Measurements from ENCODE around the gene CHST7. TPM values are rescaled to one million over a fixed set of nuclear protein-coding genes. Genes with fewer than 3 reads are reported as not detected.

CHST7 gene
- polyA plus RNA-seq, 1 donor from 2014 or later = 4.9 TPM

DNA sequence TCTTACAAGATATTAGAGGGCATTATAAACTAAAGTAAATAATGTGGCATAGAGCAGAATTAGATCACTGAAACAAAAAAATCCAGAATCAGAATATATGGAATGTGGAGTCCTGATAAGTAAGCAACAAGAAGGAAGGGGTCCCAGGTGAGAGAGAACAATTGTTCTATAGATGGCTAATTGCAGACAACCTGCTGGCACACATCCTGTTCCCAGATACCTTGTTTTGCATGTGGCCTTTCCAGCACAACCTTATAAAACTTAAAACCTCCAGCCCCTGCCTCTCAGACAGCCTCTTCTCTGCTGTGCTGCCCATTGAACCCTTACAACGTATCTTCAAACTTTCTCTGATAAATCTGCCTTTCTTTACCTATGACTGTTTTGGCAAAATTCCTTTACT, 23.7 kb upstream of the CHST7 start:
- Histone ChIP-seq H3K4me2 (ENCODE audit: low read length) (no peak overlapping the region), H4K20me1 (ENCODE audit: insufficient read depth) (no peaks in the 10 kb centered on the region), H3K9me3 (ENCODE audit: low read length) (no peaks in the 10 kb centered on the region), H3K79me2 (replicated peaks; ENCODE audit: insufficient read depth, low read length) (peaks cover 14% of the 10 kb centered on the region), H3K27me3 (ENCODE audit: insufficient read depth, low read depth, low read length) (no peaks in the 10 kb centered on the region), H3K4me3 (ENCODE audit: low read length) (no peak overlapping the region), H3K9ac (ENCODE audit: low read length) (no peak overlapping the region), H2AFZ (ENCODE audit: low read depth, low read length) (no peak overlapping the region), H3K9me2 (ENCODE audit: insufficient read depth, low read length) (no peaks in the 10 kb centered on the region), H3K27ac (ENCODE audit: low read length) (no peak overlapping the region), H3K36me3 (ENCODE audit: insufficient read depth, low read length) (no peaks in the 10 kb centered on the region), H3F3A (ENCODE audit: insufficient read depth, low read length, poor library complexity, severe bottlenecking) (no peaks in the 10 kb centered on the region)
- TF ChIP-seq EZH2 (IDR thresholded peaks at IDR 0.05; ENCODE audit: borderline replicate concordance, insufficient read depth, low read length, poor library complexity, severe bottlenecking) (no peak), TAF1 (IDR thresholded peaks at IDR 0.05; ENCODE audit: low read depth) (no peak), EP300 (conservative IDR thresholded peaks at IDR 0.05; ENCODE audit: poor library complexity, severe bottlenecking) (no peak)

DNA sequence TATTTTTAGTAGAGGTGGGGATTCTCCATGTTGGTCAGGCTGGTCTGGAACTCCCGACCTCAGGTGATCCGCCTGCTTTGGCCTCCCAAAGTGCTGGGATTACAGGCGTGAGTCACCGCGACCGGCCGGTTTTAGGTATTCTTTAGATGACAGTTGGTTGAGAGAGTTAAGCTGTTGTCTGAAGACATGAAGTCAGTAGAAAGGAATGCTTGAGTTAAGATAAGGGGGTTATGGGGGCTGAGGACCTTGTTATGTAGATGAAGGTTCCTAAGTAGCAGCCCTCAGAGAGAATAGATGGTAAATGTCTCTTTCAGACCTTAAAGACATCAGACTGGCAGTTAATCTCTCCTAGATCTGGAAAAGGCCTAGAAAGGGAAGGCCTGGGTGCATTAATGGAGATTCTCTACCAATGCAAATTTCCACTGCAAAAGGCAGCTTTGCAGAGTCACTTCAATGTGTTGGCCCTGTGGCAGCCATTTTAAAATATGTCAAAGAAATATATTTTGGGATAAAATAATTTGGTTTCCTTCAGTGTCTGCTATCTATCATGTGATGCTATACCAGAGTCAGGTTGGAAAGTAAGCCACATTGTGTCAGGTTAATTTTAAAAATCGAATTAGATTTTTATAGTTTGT, 22.0 kb upstream of the CHST7 start:
- no peak overlapping the region for H3K27ac ChIP-seq (ENCODE audit: low read length)
- no peak overlapping the region for H3K4me3 ChIP-seq (ENCODE audit: low read length)

DNA sequence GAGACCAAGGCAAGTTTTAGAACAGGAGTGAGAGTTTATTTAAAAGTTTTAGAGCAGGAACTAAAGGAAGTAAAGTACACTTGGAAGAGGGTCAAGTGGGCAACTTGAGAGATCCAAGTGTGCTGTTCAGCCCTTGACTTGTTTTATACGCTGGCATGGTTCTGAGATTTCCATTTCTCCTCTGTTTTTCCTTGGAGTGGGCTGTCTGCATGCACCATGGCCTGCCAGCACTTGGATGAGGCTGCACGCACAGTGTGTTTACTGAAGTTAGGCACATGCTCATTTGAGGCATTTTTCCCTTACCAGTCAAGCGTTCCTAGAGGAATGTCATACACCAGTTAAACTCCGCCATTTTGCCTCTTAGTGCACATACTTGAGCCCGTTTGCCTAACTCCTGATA, 19.6 kb upstream of the CHST7 start:
- Histone ChIP-seq H3F3A (ENCODE audit: insufficient read depth, low read length, poor library complexity, severe bottlenecking) (no peaks in the 10 kb centered on the region), H3K27ac (ENCODE audit: low read length) (no peak overlapping the region), H4K20me1 (ENCODE audit: insufficient read depth) (no peaks in the 10 kb centered on the region), H3K9me2 (ENCODE audit: insufficient read depth, low read length) (no peaks in the 10 kb centered on the region), H3K79me2 (replicated peaks; ENCODE audit: insufficient read depth, low read length) (no peaks in the 10 kb centered on the region), H3K4me2 (ENCODE audit: low read length) (no peak overlapping the region), H3K9ac (ENCODE audit: low read length) (no peak overlapping the region), H3K4me3 (ENCODE audit: low read length) (no peak overlapping the region), H3K36me3 (ENCODE audit: insufficient read depth, low read length) (no peaks in the 10 kb centered on the region), H3K9me3 (ENCODE audit: low read length) (no peaks in the 10 kb centered on the region), H3K27me3 (ENCODE audit: insufficient read depth, low read depth, low read length) (no peaks in the 10 kb centered on the region), H2AFZ (ENCODE audit: low read depth, low read length) (no peak overlapping the region)
- TF ChIP-seq SMC3 (conservative IDR thresholded peaks at IDR 0.05; ENCODE audit: poor library complexity) = no peak
- no peak for TF ChIP-seq POLR2AphosphoS5 (IDR thresholded peaks at IDR 0.05)
- TF ChIP-seq TAF1 (IDR thresholded peaks at IDR 0.05; ENCODE audit: low read depth) = no peak
- TF ChIP-seq RAD21 (conservative IDR thresholded peaks at IDR 0.05) = no peak
- TF ChIP-seq EP300 (conservative IDR thresholded peaks at IDR 0.05; ENCODE audit: poor library complexity, severe bottlenecking) = no peak
- TF ChIP-seq, protein P1, sequence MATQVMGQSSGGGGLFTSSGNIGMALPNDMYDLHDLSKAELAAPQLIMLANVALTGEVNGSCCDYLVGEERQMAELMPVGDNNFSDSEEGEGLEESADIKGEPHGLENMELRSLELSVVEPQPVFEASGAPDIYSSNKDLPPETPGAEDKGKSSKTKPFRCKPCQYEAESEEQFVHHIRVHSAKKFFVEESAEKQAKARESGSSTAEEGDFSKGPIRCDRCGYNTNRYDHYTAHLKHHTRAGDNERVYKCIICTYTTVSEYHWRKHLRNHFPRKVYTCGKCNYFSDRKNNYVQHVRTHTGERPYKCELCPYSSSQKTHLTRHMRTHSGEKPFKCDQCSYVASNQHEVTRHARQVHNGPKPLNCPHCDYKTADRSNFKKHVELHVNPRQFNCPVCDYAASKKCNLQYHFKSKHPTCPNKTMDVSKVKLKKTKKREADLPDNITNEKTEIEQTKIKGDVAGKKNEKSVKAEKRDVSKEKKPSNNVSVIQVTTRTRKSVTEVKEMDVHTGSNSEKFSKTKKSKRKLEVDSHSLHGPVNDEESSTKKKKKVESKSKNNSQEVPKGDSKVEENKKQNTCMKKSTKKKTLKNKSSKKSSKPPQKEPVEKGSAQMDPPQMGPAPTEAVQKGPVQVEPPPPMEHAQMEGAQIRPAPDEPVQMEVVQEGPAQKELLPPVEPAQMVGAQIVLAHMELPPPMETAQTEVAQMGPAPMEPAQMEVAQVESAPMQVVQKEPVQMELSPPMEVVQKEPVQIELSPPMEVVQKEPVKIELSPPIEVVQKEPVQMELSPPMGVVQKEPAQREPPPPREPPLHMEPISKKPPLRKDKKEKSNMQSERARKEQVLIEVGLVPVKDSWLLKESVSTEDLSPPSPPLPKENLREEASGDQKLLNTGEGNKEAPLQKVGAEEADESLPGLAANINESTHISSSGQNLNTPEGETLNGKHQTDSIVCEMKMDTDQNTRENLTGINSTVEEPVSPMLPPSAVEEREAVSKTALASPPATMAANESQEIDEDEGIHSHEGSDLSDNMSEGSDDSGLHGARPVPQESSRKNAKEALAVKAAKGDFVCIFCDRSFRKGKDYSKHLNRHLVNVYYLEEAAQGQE (IDR thresholded peaks at IDR 0.05; ENCODE audit: borderline replicate concordance) = no peak
- TF ChIP-seq MXI1 (conservative IDR thresholded peaks at IDR 0.05; ENCODE audit: poor library complexity, severe bottlenecking) = no peak
- TF ChIP-seq CTCF (IDR thresholded peaks at IDR 0.05; ENCODE audit: poor library complexity, severe bottlenecking) = no peak
- no peak for TF ChIP-seq EZH2 (IDR thresholded peaks at IDR 0.05; ENCODE audit: borderline replicate concordance, insufficient read depth, low read length, poor library complexity, severe bottlenecking)

More for the DNA sequence above, 22.0 kb upstream of the CHST7 start:
- Histone ChIP-seq H3K36me3 (ENCODE audit: insufficient read depth, low read length) (no peaks in the 10 kb centered on the region), H2AFZ (ENCODE audit: low read depth, low read length) (no peak overlapping the region), H3K9me2 (ENCODE audit: insufficient read depth, low read length) (no peaks in the 10 kb centered on the region), H3K9ac (ENCODE audit: low read length) (no peak overlapping the region), H3F3A (ENCODE audit: insufficient read depth, low read length, poor library complexity, severe bottlenecking) (no peaks in the 10 kb centered on the region), H3K4me2 (ENCODE audit: low read length) (no peak overlapping the region), H3K79me2 (replicated peaks; ENCODE audit: insufficient read depth, low read length) (peaks cover 3% of the 10 kb centered on the region), H4K20me1 (ENCODE audit: insufficient read depth) (no peaks in the 10 kb centered on the region), H3K9me3 (ENCODE audit: low read length) (no peaks in the 10 kb centered on the region), H3K27me3 (ENCODE audit: insufficient read depth, low read depth, low read length) (no peaks in the 10 kb centered on the region)
- TF ChIP-seq TAF1 (IDR thresholded peaks at IDR 0.05; ENCODE audit: low read depth) (no peak), SMC3 (conservative IDR thresholded peaks at IDR 0.05; ENCODE audit: poor library complexity) (no peak), RAD21 (conservative IDR thresholded peaks at IDR 0.05) (no peak), EP300 (conservative IDR thresholded peaks at IDR 0.05; ENCODE audit: poor library complexity, severe bottlenecking) (no peak), MXI1 (conservative IDR thresholded peaks at IDR 0.05; ENCODE audit: poor library complexity, severe bottlenecking) (no peak), CTCF (IDR thresholded peaks at IDR 0.05; ENCODE audit: poor library complexity, severe bottlenecking) (no peak), POLR2AphosphoS5 (IDR thresholded peaks at IDR 0.05) (no peak)

Measured in neural cell (in vitro differentiated cells).